ENCODE data around the gene AUH. TPM values are rescaled to one million over a fixed set of nuclear protein-coding genes. Genes with fewer than 3 reads are reported as not detected.

Gene AUH
- total RNA-seq, 1 donor from 2014 or later: 21.9 TPM

DNA sequence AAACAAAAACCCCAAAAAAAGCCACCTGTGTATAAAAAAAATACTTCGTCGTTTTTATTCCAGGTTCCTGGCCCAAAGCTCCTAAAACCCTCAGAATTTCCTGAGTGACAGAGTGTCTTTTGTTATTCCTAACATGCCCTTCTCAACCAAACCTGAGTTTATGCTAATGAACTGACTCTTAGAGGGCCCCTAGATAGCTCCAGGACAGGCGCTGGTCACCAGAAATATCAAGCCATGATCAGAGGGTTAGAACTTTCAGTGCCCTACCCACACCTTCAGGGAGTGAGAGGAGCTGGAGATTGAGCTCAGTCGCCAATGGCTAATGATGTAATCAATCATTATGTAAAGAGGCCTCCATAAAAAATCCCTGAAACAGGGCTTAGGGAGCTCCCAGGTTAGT lies 15.7 kb downstream of the AUH start:
- no peaks in the 10 kb centered on the region for H3K9me3 ChIP-seq (ENCODE audit: control insufficient read depth in 3 of 3, low read length in 3 of 3)
- no peaks in the 10 kb centered on the region for H3K27me3 ChIP-seq (ENCODE audit: control insufficient read depth in 3 of 3, insufficient read depth in 3 of 3, low read length in 3 of 3)
- H3K4me3 ChIP-seq (ENCODE audit: low read length in 3 of 3): no peak overlapping the region
- H3K27ac ChIP-seq (ENCODE audit: low read depth, low read length): no peak overlapping the region
- H3K36me3 ChIP-seq (ENCODE audit: control insufficient read depth in 3 of 3, insufficient read depth in 3 of 3, low read length in 3 of 3): peaks cover 7 to 17% (median 14%) of the 10 kb centered on the region in 3 donors
- H3K9ac ChIP-seq (ENCODE audit: low read depth in 1 of 3, low read length in 3 of 3): no peak overlapping the region
- H3K4me1 ChIP-seq (ENCODE audit: control insufficient read depth in 3 of 3, insufficient read depth in 3 of 3, low read length in 3 of 3): peaks cover 2 to 10% (median 6%) of the 10 kb centered on the region in 3 donors

DNA sequence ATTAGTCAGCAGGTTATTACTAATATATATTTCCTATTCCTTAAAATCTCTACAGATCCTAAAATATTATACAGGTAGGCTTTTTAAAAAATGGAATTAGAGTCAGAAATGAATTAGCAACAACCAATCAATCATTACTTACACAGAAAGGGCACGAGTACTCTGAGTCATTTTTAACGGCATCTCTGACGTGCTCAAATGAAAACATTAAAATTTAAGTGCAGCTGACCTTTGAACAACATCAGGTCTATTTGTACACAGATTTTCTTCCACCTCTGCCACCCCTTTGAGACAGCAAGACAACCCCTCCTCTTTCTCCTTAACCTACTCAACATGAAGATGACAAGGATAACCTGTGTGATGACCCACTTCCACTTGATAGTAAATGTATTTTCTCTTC lies 19.1 kb downstream of the AUH start:
- Histone ChIP-seq H3K27me3 (ENCODE audit: control insufficient read depth in 3 of 3, insufficient read depth in 3 of 3, low read length in 3 of 3) (no peaks in the 10 kb centered on the region), H3K27ac (ENCODE audit: low read depth, low read length) (no peak overlapping the region), H3K9me3 (ENCODE audit: control insufficient read depth in 3 of 3, low read length in 3 of 3) (no peaks in the 10 kb centered on the region), H3K36me3 (ENCODE audit: control insufficient read depth in 3 of 3, insufficient read depth in 3 of 3, low read length in 3 of 3) (peaks cover 8 to 16% (median 13%) of the 10 kb centered on the region in 3 donors), H3K9ac (ENCODE audit: low read depth in 1 of 3, low read length in 3 of 3) (no peak overlapping the region), H3K4me1 (ENCODE audit: control insufficient read depth in 3 of 3, insufficient read depth in 3 of 3, low read length in 3 of 3) (peaks cover 3 to 10% (median 8%) of the 10 kb centered on the region in 3 donors), H3K4me3 (ENCODE audit: low read length in 3 of 3) (no peak overlapping the region)

DNA sequence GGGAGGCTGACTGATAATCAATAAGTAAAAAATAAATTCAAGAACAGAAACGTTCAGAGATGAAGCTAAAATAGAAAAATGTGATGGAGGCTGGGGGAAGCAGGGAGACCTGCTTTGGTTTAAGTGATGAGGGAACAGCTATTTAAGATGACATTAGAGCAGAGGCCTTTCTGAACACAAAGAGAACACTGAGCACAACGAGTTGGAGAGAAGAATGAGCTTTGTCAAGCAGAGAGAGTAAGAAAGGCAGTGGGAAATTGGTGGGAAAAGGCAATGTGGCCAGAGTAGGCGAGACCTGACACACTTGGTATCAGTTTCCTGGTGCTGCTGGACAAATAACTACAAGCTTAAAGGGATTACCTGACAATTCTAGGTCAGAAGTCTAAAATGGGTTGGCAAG lies 20.0 kb downstream of the AUH start:
- Histone ChIP-seq H3K27me3 (ENCODE audit: control insufficient read depth in 3 of 3, insufficient read depth in 3 of 3, low read length in 3 of 3) (no peaks in the 10 kb centered on the region), H3K9me3 (ENCODE audit: control insufficient read depth in 3 of 3, low read length in 3 of 3) (no peaks in the 10 kb centered on the region), H3K9ac (ENCODE audit: low read depth in 1 of 3, low read length in 3 of 3) (no peak overlapping the region), H3K4me3 (ENCODE audit: low read length in 3 of 3) (no peak overlapping the region), H3K4me1 (ENCODE audit: control insufficient read depth in 3 of 3, insufficient read depth in 3 of 3, low read length in 3 of 3) (peaks cover 3 to 10% (median 8%) of the 10 kb centered on the region in 3 donors), H3K27ac (ENCODE audit: low read depth, low read length) (no peak overlapping the region), H3K36me3 (ENCODE audit: control insufficient read depth in 3 of 3, insufficient read depth in 3 of 3, low read length in 3 of 3) (peaks cover 8 to 16% (median 13%) of the 10 kb centered on the region in 3 donors)

DNA sequence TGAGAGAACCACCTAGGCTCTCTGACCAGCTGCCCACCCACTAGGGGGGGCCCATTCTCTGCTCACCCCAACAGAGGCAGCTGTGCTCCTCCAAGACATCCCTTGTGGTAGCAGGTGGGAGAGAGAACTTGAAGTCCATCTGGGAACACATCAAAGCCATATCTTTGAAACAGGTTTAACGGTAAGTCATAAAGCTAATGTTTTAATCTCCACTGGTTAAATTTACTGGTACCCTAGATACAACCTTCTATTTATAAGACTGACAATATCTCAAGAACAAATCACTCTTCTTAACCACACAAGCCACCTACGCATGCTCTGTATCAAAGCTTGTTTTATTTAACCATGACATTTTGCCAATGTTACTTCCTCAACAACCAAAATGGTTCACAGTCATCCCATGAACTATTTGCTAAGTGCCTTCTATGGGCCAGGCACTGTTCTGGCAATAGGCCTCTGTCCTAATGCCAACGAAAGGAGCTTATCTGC lies 20.4 kb downstream of the AUH start:
- peaks cover 3 to 10% (median 8%) of the 10 kb centered on the region in 3 donors for H3K4me1 ChIP-seq (ENCODE audit: control insufficient read depth in 3 of 3, insufficient read depth in 3 of 3, low read length in 3 of 3)
- no peaks in the 10 kb centered on the region for H3K9me3 ChIP-seq (ENCODE audit: control insufficient read depth in 3 of 3, low read length in 3 of 3)
- peaks cover 8 to 16% (median 13%) of the 10 kb centered on the region in 3 donors for H3K36me3 ChIP-seq (ENCODE audit: control insufficient read depth in 3 of 3, insufficient read depth in 3 of 3, low read length in 3 of 3)
- no peak overlapping the region for H3K4me3 ChIP-seq (ENCODE audit: low read length in 3 of 3)
- H3K27ac ChIP-seq (ENCODE audit: low read depth, low read length): no peak overlapping the region
- H3K27me3 ChIP-seq (ENCODE audit: control insufficient read depth in 3 of 3, insufficient read depth in 3 of 3, low read length in 3 of 3): no peaks in the 10 kb centered on the region
- H3K9ac ChIP-seq (ENCODE audit: low read depth in 1 of 3, low read length in 3 of 3): no peak overlapping the region

DNA sequence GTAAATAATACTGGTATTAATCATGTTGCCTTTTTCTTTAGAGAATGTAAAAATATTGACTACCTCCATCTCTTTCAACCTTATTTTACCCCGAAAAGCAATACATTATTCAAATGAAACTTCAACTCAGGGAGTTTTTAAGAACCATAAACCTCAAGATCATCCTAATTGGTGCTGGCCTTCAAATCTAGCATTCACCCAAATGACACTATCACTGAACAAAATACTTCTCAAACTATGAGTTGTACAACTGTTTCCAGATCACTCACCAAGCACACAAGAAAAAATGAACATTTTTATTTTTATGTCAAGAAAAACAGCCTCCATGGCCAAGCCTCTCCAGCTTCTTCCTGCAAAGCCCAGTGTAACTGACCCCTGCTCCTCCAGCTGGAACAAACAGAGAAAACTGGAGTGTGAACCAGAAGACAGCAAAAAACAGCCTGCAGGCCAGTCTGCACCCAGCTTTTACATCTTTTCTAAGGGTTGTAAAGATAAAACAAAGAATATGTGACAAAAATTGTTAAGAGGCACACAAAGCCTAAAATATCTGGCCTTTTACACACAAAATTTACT lies 21.2 kb downstream of the AUH start:
- Histone ChIP-seq H3K9me3 (ENCODE audit: control insufficient read depth in 3 of 3, low read length in 3 of 3) (no peaks in the 10 kb centered on the region), H3K4me3 (ENCODE audit: low read length in 3 of 3) (no peak overlapping the region), H3K36me3 (ENCODE audit: control insufficient read depth in 3 of 3, insufficient read depth in 3 of 3, low read length in 3 of 3) (peaks cover 8 to 16% (median 13%) of the 10 kb centered on the region in 3 donors), H3K27me3 (ENCODE audit: control insufficient read depth in 3 of 3, insufficient read depth in 3 of 3, low read length in 3 of 3) (no peaks in the 10 kb centered on the region), H3K9ac (ENCODE audit: low read depth in 1 of 3, low read length in 3 of 3) (no peak overlapping the region), H3K4me1 (ENCODE audit: control insufficient read depth in 3 of 3, insufficient read depth in 3 of 3, low read length in 3 of 3) (peaks cover 3 to 10% (median 8%) of the 10 kb centered on the region in 3 donors), H3K27ac (ENCODE audit: low read depth, low read length) (no peak overlapping the region)

DNA sequence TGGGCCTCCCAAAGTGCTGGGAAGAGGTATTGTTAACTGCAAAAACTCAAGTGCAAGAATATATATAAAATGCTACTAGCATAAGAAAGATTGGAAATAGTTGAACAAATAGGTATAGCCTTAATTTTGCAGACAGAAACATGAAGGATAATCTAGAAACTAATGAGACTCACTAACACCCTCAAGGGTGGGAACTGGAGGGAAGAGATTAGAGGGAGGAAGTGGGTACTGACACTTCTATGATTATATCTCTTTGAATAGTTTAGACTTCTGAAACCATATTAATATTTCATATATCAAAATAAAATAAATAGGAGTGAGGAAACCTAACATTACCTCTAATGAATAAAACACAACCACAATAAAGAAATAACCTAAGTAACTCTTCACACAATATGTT lies 23.0 kb downstream of the AUH start:
- no peak overlapping the region for H3K27ac ChIP-seq (ENCODE audit: low read depth, low read length)
- no peaks in the 10 kb centered on the region for H3K27me3 ChIP-seq (ENCODE audit: control insufficient read depth in 3 of 3, insufficient read depth in 3 of 3, low read length in 3 of 3)
- H3K4me1 ChIP-seq (ENCODE audit: control insufficient read depth in 3 of 3, insufficient read depth in 3 of 3, low read length in 3 of 3): peaks cover 3 to 15% (median 8%) of the 10 kb centered on the region in 3 donors
- no peak overlapping the region for H3K9ac ChIP-seq (ENCODE audit: low read depth in 1 of 3, low read length in 3 of 3)
- no peaks in the 10 kb centered on the region for H3K9me3 ChIP-seq (ENCODE audit: control insufficient read depth in 3 of 3, low read length in 3 of 3)
- peaks cover 8 to 16% (median 13%) of the 10 kb centered on the region in 3 donors for H3K36me3 ChIP-seq (ENCODE audit: control insufficient read depth in 3 of 3, insufficient read depth in 3 of 3, low read length in 3 of 3)
- H3K4me3 ChIP-seq (ENCODE audit: low read length in 3 of 3): no peak overlapping the region

DNA sequence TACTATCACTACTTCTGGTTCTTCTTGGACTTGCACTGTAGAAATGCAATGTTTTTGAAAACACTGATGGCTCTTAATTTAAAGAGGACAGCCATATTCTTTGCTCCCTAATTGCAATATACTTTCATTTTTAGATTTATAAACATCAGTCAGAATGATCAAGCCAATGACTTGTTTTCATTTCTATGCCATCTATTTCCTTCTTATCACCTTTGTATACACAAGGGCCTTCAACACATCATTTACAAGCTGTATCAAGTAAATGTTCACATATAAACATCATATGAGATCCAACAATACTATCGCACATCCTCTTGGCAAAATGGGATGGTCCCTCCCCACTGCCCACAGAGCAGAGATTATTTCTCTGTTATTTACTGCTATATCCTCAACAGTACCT lies 24.9 kb downstream of the AUH start:
- Histone ChIP-seq H3K27ac (ENCODE audit: low read depth, low read length) (no peak overlapping the region), H3K27me3 (ENCODE audit: control insufficient read depth in 3 of 3, insufficient read depth in 3 of 3, low read length in 3 of 3) (no peaks in the 10 kb centered on the region), H3K9me3 (ENCODE audit: control insufficient read depth in 3 of 3, low read length in 3 of 3) (no peaks in the 10 kb centered on the region), H3K9ac (ENCODE audit: low read depth in 1 of 3, low read length in 3 of 3) (no peak overlapping the region), H3K36me3 (ENCODE audit: control insufficient read depth in 3 of 3, insufficient read depth in 3 of 3, low read length in 3 of 3) (peaks cover 3 to 9% (median 8%) of the 10 kb centered on the region in 3 donors), H3K4me3 (ENCODE audit: low read length in 3 of 3) (no peak overlapping the region), H3K4me1 (ENCODE audit: control insufficient read depth in 3 of 3, insufficient read depth in 3 of 3, low read length in 3 of 3) (peaks cover 3 to 17% (median 8%) of the 10 kb centered on the region in 3 donors)

DNA sequence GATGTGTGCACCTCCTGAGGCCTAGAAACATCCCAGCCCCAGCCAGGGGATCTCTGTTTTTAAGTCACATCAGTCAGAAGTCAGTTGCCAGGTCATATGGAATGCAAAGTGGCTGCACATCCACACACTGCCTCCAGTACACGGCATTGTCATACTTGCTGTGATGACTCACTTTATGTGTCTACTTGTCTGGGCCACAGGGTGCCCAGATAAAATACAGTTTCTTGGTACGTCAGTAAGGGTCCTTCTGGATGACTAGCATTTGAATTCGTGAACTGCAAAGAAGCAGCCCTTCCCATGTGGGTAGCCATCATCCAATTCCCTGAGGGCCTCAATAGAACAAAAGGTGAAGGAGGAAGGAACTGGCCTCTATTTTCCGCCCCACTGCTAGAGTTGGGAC lies 27.7 kb downstream of the AUH start:
- Histone ChIP-seq H3K27ac (ENCODE audit: low read depth, low read length) (no peak overlapping the region), H3K4me1 (ENCODE audit: control insufficient read depth in 3 of 3, insufficient read depth in 3 of 3, low read length in 3 of 3) (peaks cover 0 to 8% (median 0%) of the 10 kb centered on the region in 3 donors), H3K4me3 (ENCODE audit: low read length in 3 of 3) (no peak overlapping the region), H3K27me3 (ENCODE audit: control insufficient read depth in 3 of 3, insufficient read depth in 3 of 3, low read length in 3 of 3) (no peaks in the 10 kb centered on the region), H3K9me3 (ENCODE audit: control insufficient read depth in 3 of 3, low read length in 3 of 3) (no peaks in the 10 kb centered on the region), H3K9ac (ENCODE audit: low read depth in 1 of 3, low read length in 3 of 3) (no peak overlapping the region), H3K36me3 (ENCODE audit: control insufficient read depth in 3 of 3, insufficient read depth in 3 of 3, low read length in 3 of 3) (no peaks in the 10 kb centered on the region)

DNA sequence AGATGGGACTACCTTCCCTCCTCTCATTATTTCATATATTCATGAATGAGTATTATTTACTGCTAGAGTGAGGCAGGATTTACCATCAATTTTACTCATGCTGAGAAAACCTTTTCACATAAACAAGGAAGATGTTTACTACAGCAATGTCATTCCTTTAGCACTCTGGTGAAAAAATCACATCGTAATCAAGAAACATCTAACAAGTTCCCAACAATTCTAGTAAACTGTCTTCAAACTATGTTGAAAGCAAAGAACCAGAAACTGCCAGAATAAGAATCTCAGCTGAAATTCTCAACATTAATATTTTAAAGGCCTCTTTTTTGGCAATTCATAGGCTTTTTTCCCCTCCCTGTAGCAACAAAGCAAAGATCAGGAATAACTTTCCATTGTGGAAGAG lies 28.2 kb downstream of the AUH start:
- no peak overlapping the region for H3K4me3 ChIP-seq (ENCODE audit: low read length in 3 of 3)
- H3K4me1 ChIP-seq (ENCODE audit: control insufficient read depth in 3 of 3, insufficient read depth in 3 of 3, low read length in 3 of 3): peaks cover 0 to 8% (median 0%) of the 10 kb centered on the region in 3 donors
- no peaks in the 10 kb centered on the region for H3K9me3 ChIP-seq (ENCODE audit: control insufficient read depth in 3 of 3, low read length in 3 of 3)
- H3K27me3 ChIP-seq (ENCODE audit: control insufficient read depth in 3 of 3, insufficient read depth in 3 of 3, low read length in 3 of 3): no peaks in the 10 kb centered on the region
- H3K36me3 ChIP-seq (ENCODE audit: control insufficient read depth in 3 of 3, insufficient read depth in 3 of 3, low read length in 3 of 3): no peaks in the 10 kb centered on the region
- no peak overlapping the region for H3K27ac ChIP-seq (ENCODE audit: low read depth, low read length)
- no peak overlapping the region for H3K9ac ChIP-seq (ENCODE audit: low read depth in 1 of 3, low read length in 3 of 3)

DNA sequence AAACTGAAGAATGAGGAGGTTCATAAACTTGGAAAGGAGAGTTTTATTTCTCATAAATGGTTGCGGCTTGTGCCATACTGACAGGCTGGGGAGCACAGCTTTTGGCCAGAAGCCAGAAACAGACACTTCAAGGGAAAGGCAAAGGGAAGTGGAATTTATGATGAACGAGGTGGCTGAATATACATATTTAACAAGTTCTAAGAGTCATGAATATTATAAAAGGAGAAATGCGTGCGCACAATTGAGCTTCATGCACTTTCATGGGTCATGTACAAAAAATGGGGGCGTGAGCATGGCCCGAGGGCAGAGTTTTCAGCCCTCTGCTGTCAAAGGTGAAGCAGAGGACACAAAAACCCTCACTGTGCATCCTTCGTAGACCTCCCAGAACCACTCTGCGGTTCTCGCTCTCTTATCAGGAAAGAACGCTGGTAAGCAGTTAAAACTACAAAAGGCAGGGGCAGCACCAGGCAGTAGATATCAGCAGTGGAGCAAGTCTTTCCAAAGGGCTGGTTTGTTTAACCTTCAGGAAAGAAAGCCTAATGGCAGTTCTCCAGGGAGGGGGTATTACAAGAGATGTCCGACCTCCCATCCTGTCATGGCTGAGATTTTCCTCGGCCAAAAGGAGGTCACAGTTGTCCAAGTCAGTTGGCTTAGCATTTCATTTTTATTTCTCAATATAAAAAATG lies 29.0 kb downstream of the AUH start:
- H3K36me3 ChIP-seq (ENCODE audit: control insufficient read depth in 3 of 3, insufficient read depth in 3 of 3, low read length in 3 of 3): peaks cover 0 to 2% (median 1%) of the 10 kb centered on the region in 3 donors
- no peak overlapping the region for H3K27ac ChIP-seq (ENCODE audit: low read depth, low read length)
- H3K4me3 ChIP-seq (ENCODE audit: low read length in 3 of 3): no peak overlapping the region
- H3K27me3 ChIP-seq (ENCODE audit: control insufficient read depth in 3 of 3, insufficient read depth in 3 of 3, low read length in 3 of 3): no peaks in the 10 kb centered on the region
- H3K9ac ChIP-seq (ENCODE audit: low read depth in 1 of 3, low read length in 3 of 3): no peak overlapping the region
- no peaks in the 10 kb centered on the region for H3K9me3 ChIP-seq (ENCODE audit: control insufficient read depth in 3 of 3, low read length in 3 of 3)
- H3K4me1 ChIP-seq (ENCODE audit: control insufficient read depth in 3 of 3, insufficient read depth in 3 of 3, low read length in 3 of 3): peaks cover 0 to 8% (median 0%) of the 10 kb centered on the region in 3 donors
